HepG2 (cell line): ENCODE measurements around the gene SGK1. TPM values are rescaled to one million over a fixed set of nuclear protein-coding genes. Genes with fewer than 3 reads are reported as not detected.

Experiments used
- ATAC-seq: fragments of 200-7000 bp; cut with Tn5 transposase; 3 replicates; pipeline ENCODE4 v1.9.1; 2020; ENCODE audit warnings: mild to moderate bottlenecking, moderate library complexity
- BruUV-seq: library from RNA; stranded (reverse); fragments of 400-500 nt; replicated peaks from 2 replicates; lab custom pipeline; 2021; lab: Mats Ljungman, UMichigan
- CTCF ChIA-PET: fragments of 300-600 bp; formaldehyde crosslinking; extraction: SDS; loops from one replicate; lab custom pipeline; 2021; ENCODE audit warnings: low total read pairs, inconsistent platforms, low intra/inter-chr PET ratio; lab: Yijun Ruan, JAX
- POLR2A ChIA-PET: fragments of 350-600 bp; sonication (Branson Sonifier 250); formaldehyde crosslinking; loops from one replicate; lab custom pipeline; 2020; ENCODE audit warnings: antibody characterized with exemption, inconsistent platforms; lab: Yijun Ruan, JAX
- DNase-seq: peaks from one replicate; pipeline ENCODE4 v3.0.0-alpha.2; 2015; ENCODE audit warnings: low spot score
- FAIRE-seq: peaks from 3 replicates; lab custom pipeline; 2011; peaks lifted over from hg19 to GRCh38; lab: Jason Lieb, UNC
- H2AFZ ChIP-seq: one replicate; pipeline ENCODE4 v1.6.1; 2011; ENCODE audit warnings: low read length, inconsistent platforms
- H3K27ac ChIP-seq: fragments of 300-600 bp; 3 replicates; pipeline ENCODE4 v1.8.0; 2011; ENCODE audit warnings: mixed run types, mild to moderate bottlenecking, mixed read lengths, low read length, inconsistent platforms; ENCODE audit not compliant: insufficient read depth; ENCODE audit errors: extremely low read length
- H3K27me3 ChIP-seq, 2 experiments: fragments of 200-600 bp in 1 of 2; 2 replicates in 1 of 2; 3 replicates in 1 of 2; pipeline versions ENCODE4 v1.6.0 to v1.8.0; 2011; ENCODE audit warnings: low read length in 2 of 2, mild to moderate bottlenecking in 2 of 2, moderate library complexity in 2 of 2, inconsistent platforms in 1 of 2; ENCODE audit not compliant: insufficient read depth in 2 of 2, control insufficient read depth in 1 of 2
- H3K36me3 ChIP-seq, 2 experiments: fragments of 200-600 bp in 1 of 2; replicated peaks in 1 of 2; 2 replicates in 1 of 2; 3 replicates in 1 of 2; pipeline versions ENCODE4 v1.5.1 to v1.8.0; 2011; ENCODE audit warnings: low read length in 2 of 2, inconsistent platforms in 1 of 2; ENCODE audit not compliant: insufficient read depth in 2 of 2, control insufficient read depth in 1 of 2
- H3K4me1 ChIP-seq: 2 replicates; pipeline ENCODE4 v1.5.1; 2012; ENCODE audit warnings: low read length, inconsistent platforms; ENCODE audit not compliant: insufficient read depth
- H3K4me2 ChIP-seq: 2 replicates; pipeline ENCODE4 v1.6.0; 2011; ENCODE audit warnings: low read depth, low read length, inconsistent platforms
- H3K4me3 ChIP-seq, 3 experiments: fragments of 200-600 bp in 1 of 3; sonication (generic), shearing (Covaris generic) in 1 of 3; replicated peaks in 1 of 3; 2 replicates each; pipeline ENCODE4 v1.5.1; 2011 to 2016; ENCODE audit warnings: low read length in 3 of 3, inconsistent platforms in 2 of 3, low read depth in 2 of 3, mild to moderate bottlenecking in 2 of 3, control low read depth in 1 of 3, mixed read lengths in 1 of 3; ENCODE audit not compliant: insufficient read depth in 1 of 3
- H3K79me2 ChIP-seq: one replicate; pipeline ENCODE4 v1.6.1; 2011; ENCODE audit warnings: low read length, inconsistent platforms; ENCODE audit not compliant: insufficient read depth
- H3K9ac ChIP-seq: 2 replicates; pipeline ENCODE4 v1.6.0; 2011; ENCODE audit warnings: mild to moderate bottlenecking, low read depth, low read length, inconsistent platforms; ENCODE audit not compliant: insufficient read depth
- H3K9me3 ChIP-seq: 2 replicates; pipeline ENCODE4 v1.5.1; 2012; ENCODE audit warnings: mild to moderate bottlenecking, low read length
- H4K20me1 ChIP-seq: 2 replicates; pipeline ENCODE4 v1.6.0; 2011; ENCODE audit warnings: inconsistent platforms, mild to moderate bottlenecking, low read length, moderate library complexity; ENCODE audit not compliant: insufficient read depth
- KLF12 ChIP-seq: sonication (generic); formaldehyde crosslinking; IDR thresholded peaks from 2 replicates; pipeline ENCODE4 v1.4.0; 2020; ENCODE audit warnings: missing genetic modification reagents, borderline replicate concordance
- ZNF329 ChIP-seq: sonication (generic); formaldehyde crosslinking; IDR thresholded peaks from 2 replicates; pipeline ENCODE4 v1.9.0; 2021; ENCODE audit warnings: low read depth, mild to moderate bottlenecking, missing genetic modification reagents
- ZNF879 ChIP-seq: sonication (generic); formaldehyde crosslinking; IDR thresholded peaks from 2 replicates; pipeline ENCODE4 v1.8.1; 2023; ENCODE audit warnings: missing genetic modification reagents
- WGBS: methylation state at CpG from one replicate; pipeline ENCODE4 v1.1.6; 2017; ENCODE audit warnings: low lambda C conversion rate; 5-methylcytosine and 5-hydroxymethylcytosine counted together
- in situ Hi-C: cut with HindIII; loops from 2 replicates; pipeline ENCODE4 v1.10.0; 2017; ENCODE audit warnings: low pct_unique_long_range_greater_than_20kb; ENCODE audit not compliant: extremely low pct_ligation_motif_present
- intact Hi-C: fragments of 100-400 bp; cut with micrococcal nuclease; formaldehyde crosslinking; loops from one replicate; pipeline ENCODE4 v1.10.0; 2022; ENCODE audit not compliant: unreplicated experiment
- polyA plus RNA-seq, 8 experiments: library from polyadenylated mRNA; depleted of rRNA in 3 of 8; stranded (reverse) in 7 of 8; unstranded in 1 of 8; fragments of >200 nt; fragmentation: Illumina TruSeq in 4 of 8; extraction: Trizol in 4 of 8; gene quantifications; 2 replicates each; pipeline versions ENCODE4 v1.2.1 to v1.2.3, GENCODE V29; 2011 to 2016; ENCODE audit warnings: low read depth in 4 of 8, missing spikeins in 1 of 8, mixed read lengths in 1 of 8; ENCODE audit not compliant: insufficient read depth in 1 of 8
- total RNA-seq, 5 experiments: library from RNA; depleted of rRNA; stranded (reverse); fragments of >200 nt; fragmentation: Illumina TruSeq; extraction: Trizol; gene quantifications; 2 replicates each; pipeline ENCODE4 v1.2.3, GENCODE V29; 2016; ENCODE audit warnings: low read depth in 1 of 5
- TF ChIP-seq, protein P1 (sequence below): IDR thresholded peaks from 2 replicates; pipeline ENCODE4 v1.6.1; 2016; ENCODE audit warnings: missing compliant biosample characterization, missing genetic modification reagents, borderline replicate concordance
- TF ChIP-seq, protein P2 (sequence below): sonication (generic); formaldehyde crosslinking; IDR thresholded peaks from 2 replicates; pipeline ENCODE4 v1.8.1; 2023; ENCODE audit warnings: mild to moderate bottlenecking, moderate library complexity, missing genetic modification reagents
- TF ChIP-seq, protein P3 (sequence below): sonication (generic); formaldehyde crosslinking; IDR thresholded peaks from 2 replicates; pipeline ENCODE4 v1.4.0; 2020; ENCODE audit warnings: missing genetic modification reagents, borderline replicate concordance

Gene SGK1
- total and polyA plus RNA-seq, 2 of the 13 experiments (the other 11 are each of a cell fraction or from before 2014, with no cell fraction given), result 56.1 to 56.2 TPM

DNA sequence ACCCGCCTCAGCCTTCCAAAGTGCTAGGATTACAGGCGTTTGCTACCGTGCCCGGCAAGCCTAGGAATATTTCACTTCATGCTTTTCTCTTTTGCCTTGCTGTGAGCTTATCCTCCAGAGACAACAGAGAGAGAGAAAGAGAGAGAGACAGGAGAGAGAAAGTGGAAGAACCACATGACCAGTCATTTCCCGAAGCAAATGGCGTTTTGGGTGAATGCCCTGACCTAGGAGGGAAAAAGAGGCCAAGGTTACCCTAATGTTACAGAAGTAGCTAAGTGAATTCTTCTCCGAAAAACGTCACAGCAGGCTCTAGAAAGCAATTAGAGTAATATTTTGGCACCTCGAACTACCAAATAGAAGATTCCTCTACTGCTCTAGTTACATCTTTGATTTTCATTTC, 9.1 kb downstream of the SGK1 start:
- no peak overlapping the region for H2AFZ ChIP-seq
- WGBS, result 34% methylated on average over 9 of the region's 9 CpGs
- ATAC-seq (no peak), DNase-seq (no peak), FAIRE-seq (no peak)
- no peaks in the 10 kb centered on the region for H3K36me3 ChIP-seq
- in situ Hi-C loops, result no loop called here
- no peak overlapping the region for H3K4me3 ChIP-seq
- intact Hi-C loops, result no loop called here
- no peak overlapping the region for H3K27ac ChIP-seq
- no peak for TF ChIP-seq ZNF329 (CRISPR knock-in tag)
- TF ChIP-seq, protein P1, sequence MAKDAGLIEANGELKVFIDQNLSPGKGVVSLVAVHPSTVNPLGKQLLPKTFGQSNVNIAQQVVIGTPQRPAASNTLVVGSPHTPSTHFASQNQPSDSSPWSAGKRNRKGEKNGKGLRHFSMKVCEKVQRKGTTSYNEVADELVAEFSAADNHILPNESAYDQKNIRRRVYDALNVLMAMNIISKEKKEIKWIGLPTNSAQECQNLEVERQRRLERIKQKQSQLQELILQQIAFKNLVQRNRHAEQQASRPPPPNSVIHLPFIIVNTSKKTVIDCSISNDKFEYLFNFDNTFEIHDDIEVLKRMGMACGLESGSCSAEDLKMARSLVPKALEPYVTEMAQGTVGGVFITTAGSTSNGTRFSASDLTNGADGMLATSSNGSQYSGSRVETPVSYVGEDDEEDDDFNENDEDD (CRISPR knock-in tag), result no peak
- TF ChIP-seq, protein P2, sequence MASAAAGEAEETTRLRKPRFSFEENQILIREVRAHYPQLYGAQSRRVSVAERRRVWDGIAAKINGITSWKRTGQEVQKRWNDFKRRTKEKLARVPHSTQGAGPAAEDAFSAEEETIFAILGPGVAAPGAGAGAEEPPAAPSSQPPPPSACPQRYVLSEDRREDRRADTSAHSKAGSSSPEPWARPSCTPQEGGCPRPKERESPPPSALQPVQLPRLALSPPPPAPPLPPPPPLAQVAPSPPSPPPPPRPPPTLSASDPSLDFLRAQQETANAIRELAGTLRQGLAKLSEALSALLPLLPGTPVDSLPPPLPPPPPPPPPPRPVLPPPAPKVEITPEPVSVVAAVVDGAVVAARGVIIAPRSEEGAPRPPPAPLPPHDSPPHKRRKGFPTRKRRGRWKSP (CRISPR knock-in tag), result no peak
- ChIA-PET CTCF (no interaction called here), POLR2A (no interaction called here)
- H3K4me1 ChIP-seq, result peaks cover 10% of the 10 kb centered on the region
- no peaks in the 10 kb centered on the region for H3K9me3 ChIP-seq
- no peak overlapping the region for H3K4me2 ChIP-seq
- H3K79me2 ChIP-seq, result no peaks in the 10 kb centered on the region
- H3K9ac ChIP-seq, result no peak overlapping the region
- H4K20me1 ChIP-seq, result no peaks in the 10 kb centered on the region
- no TSS peak for BruUV-seq
- peaks cover 0 to 10% of the 10 kb centered on the region in 2 experiments; a peak in 3 of 5 replicates for H3K27me3 ChIP-seq

DNA sequence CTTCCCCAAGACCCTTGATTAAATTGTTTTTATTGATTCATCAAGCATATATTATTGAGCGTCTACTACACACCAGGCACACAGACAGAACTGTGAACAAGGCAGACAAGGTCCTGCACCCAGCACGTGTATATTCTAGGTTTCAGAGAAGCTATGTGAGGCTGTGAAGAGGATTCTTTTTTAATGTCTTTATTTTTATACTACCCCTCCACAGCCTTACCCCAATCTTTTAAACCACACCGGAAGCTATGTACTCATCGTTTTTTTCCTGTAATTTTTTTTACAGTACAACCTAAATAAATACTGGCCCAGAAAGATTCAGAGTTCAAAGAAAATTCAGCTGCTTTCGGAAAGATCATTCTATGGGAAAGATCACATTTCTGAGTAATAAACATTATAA, 10.0 kb downstream of the SGK1 start:
- no peak overlapping the region for H2AFZ ChIP-seq
- in situ Hi-C loops (no loop called here), intact Hi-C loops (no loop called here)
- FAIRE-seq (no peak), DNase-seq (no peak)
- BruUV-seq, result no TSS peak
- peaks cover 0 to 10% of the 10 kb centered on the region in 2 experiments; a peak in 3 of 5 replicates for H3K27me3 ChIP-seq
- WGBS, result 43% methylated on average over 5 of the region's 5 CpGs
- no peak overlapping the region for H3K4me3 ChIP-seq
- POLR2A ChIA-PET, result no interaction called here
- H3K27ac ChIP-seq, result no peak overlapping the region
- no peaks in the 10 kb centered on the region for H3K79me2 ChIP-seq
- H4K20me1 ChIP-seq, result no peaks in the 10 kb centered on the region
- H3K36me3 ChIP-seq, result no peaks in the 10 kb centered on the region
- TF ChIP-seq, protein P3, sequence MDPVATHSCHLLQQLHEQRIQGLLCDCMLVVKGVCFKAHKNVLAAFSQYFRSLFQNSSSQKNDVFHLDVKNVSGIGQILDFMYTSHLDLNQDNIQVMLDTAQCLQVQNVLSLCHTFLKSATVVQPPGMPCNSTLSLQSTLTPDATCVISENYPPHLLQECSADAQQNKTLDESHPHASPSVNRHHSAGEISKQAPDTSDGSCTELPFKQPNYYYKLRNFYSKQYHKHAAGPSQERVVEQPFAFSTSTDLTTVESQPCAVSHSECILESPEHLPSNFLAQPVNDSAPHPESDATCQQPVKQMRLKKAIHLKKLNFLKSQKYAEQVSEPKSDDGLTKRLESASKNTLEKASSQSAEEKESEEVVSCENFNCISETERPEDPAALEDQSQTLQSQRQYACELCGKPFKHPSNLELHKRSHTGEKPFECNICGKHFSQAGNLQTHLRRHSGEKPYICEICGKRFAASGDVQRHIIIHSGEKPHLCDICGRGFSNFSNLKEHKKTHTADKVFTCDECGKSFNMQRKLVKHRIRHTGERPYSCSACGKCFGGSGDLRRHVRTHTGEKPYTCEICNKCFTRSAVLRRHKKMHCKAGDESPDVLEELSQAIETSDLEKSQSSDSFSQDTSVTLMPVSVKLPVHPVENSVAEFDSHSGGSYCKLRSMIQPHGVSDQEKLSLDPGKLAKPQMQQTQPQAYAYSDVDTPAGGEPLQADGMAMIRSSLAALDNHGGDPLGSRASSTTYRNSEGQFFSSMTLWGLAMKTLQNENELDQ, result no peak
- TF ChIP-seq KLF12 (no peak), ZNF879 (CRISPR knock-in tag) (no peak)
- TF ChIP-seq, all 625 proteins: peak for 0
- peaks cover 11% of the 10 kb centered on the region for H3K4me1 ChIP-seq
- no peak overlapping the region for H3K9ac ChIP-seq
- no peaks in the 10 kb centered on the region for H3K9me3 ChIP-seq
- CTCF ChIA-PET, result no interaction called here
- H3K4me2 ChIP-seq, result no peak overlapping the region
- no peak for ATAC-seq
